ENCODE data around the gene IFNG. TPM values are rescaled to one million over a fixed set of nuclear protein-coding genes. Genes with fewer than 3 reads are reported as not detected.
"Not testable (repeated sequence)": the region's sequence is repeated elsewhere in the genome, so short reads cannot be mapped to it uniquely, and the experiment has no call there.

Gene IFNG
- 46.0 and 46.3 TPM in 2 replicates for total RNA-seq

GRCh38 chr12:68159681-68160304, at the start of gene IFNG:
Gene IFNG, minus strand, starts transcription at chr12:68159740. Its CDS starts 125 bp downstream, at chr12:68159615.
- Mint-ChIP-seq H3K4me1 (ENCODE audit: low read depth) (peaks cover 41% of the 10 kb centered on the region), H3K9me3 (no peaks in the 10 kb centered on the region), H3K36me3 (ENCODE audit: low read depth) (no peaks in the 10 kb centered on the region), H3K4me3 (ENCODE audit: low read depth) (peak within 1 kb of the TSS; percentile 49), H3K27ac (no peak within 1 kb of the TSS), H3K27me3 (ENCODE audit: low read depth) (no peaks in the 10 kb centered on the region)
- DNase-seq (ENCODE audit: low spot score), result no peak
- intact Hi-C loops (cut with micrococcal nuclease), result loop anchor here (5.0 to 10.0 kb wide), 2 partner anchors 43 to 805 kb away; no protein-coding TSS in a partner anchor

DNA sequence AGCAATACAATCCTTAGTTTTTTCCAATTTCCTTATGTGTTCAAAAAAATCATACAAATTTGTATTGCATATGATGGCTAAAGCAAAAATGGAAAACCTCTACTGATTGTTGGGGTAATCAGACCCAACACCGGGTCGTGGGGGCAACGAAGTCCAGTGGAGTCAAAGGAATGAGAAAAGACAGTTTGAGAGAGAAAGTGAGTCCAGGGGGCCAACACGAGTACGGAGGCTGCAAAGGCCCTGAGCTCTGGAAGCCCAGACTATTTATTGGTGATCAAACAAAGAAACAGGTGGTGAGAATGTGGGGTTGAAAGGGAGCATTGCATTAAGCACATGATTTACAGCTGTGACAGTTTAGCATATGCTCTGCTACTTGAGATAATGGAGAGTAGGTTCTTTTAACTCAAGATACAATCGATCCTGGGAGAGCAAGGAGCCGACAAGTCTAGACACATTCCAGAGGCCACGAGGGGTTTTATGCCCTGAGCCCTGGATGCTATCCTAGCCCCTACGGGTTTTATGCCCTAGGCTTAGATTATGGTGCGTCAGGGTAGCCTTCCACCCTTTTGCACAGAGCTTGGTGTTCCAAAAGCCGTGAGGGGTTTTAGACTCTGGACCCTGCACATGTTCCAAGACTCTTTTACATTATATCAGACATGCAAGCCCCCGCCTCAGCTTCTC, 49.6 kb upstream of the IFNG start:
- DNase-seq (ENCODE audit: low spot score); H3K4me3 Mint-ChIP-seq (ENCODE audit: low read depth); H3K27ac Mint-ChIP-seq; intact Hi-C loops (cut with micrococcal nuclease); H3K9me3 Mint-ChIP-seq; H3K36me3 Mint-ChIP-seq (ENCODE audit: low read depth): not testable (repeated sequence)
- Mint-ChIP-seq H3K4me1 (ENCODE audit: low read depth) (peaks cover 11% of the 10 kb centered on the region), H3K27me3 (ENCODE audit: low read depth) (peaks cover 72% of the 10 kb centered on the region)

DNA sequence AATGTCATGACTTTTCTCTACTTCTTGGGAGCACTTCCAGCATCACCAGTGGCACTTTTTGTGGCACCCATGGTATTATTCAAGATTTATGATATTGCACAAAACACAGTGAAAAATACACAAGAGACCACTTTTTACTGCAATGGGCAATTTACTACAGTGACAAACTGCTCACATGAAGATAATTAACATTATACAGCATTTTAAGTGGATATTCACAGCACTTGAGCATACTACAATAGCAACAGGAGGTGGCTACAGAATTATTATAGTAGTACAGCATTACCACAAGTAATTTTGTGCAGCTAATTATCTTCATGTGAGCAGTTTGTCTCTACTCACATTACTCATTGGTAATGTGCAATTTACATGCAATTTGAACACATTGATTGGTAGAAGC, 47.7 kb upstream of the IFNG start:
- no peak overlapping the region for H3K4me3 Mint-ChIP-seq (ENCODE audit: low read depth)
- DNase-seq (ENCODE audit: low spot score), result no peak
- intact Hi-C loops (cut with micrococcal nuclease), result no loop called here
- no peaks in the 10 kb centered on the region for H3K9me3 Mint-ChIP-seq
- no peaks in the 10 kb centered on the region for H3K36me3 Mint-ChIP-seq (ENCODE audit: low read depth)
- H3K27me3 Mint-ChIP-seq (ENCODE audit: low read depth), result peaks cover 63% of the 10 kb centered on the region
- H3K4me1 Mint-ChIP-seq (ENCODE audit: low read depth), result peaks cover 26% of the 10 kb centered on the region
- no peak overlapping the region for H3K27ac Mint-ChIP-seq

GRCh38 chr12:68206446-68206845, 46.9 kb upstream of the IFNG start:
- intact Hi-C loops (cut with micrococcal nuclease), result no loop called here
- DNase-seq (ENCODE audit: low spot score), result no peak
- no peaks in the 10 kb centered on the region for H3K36me3 Mint-ChIP-seq (ENCODE audit: low read depth)
- H3K4me1 Mint-ChIP-seq (ENCODE audit: low read depth), result peaks cover 22% of the 10 kb centered on the region
- H3K4me3 Mint-ChIP-seq (ENCODE audit: low read depth), result no peak overlapping the region
- peaks cover 55% of the 10 kb centered on the region for H3K27me3 Mint-ChIP-seq (ENCODE audit: low read depth)
- H3K27ac Mint-ChIP-seq, result no peak overlapping the region
- H3K9me3 Mint-ChIP-seq, result no peaks in the 10 kb centered on the region

- Mint-ChIP-seq H3K4me1 (ENCODE audit: low read depth) (peaks cover 40% of the 10 kb centered on the region), H3K27me3 (ENCODE audit: low read depth) (peaks cover 50% of the 10 kb centered on the region), H3K4me3 (ENCODE audit: low read depth) (no peak overlapping the region), H3K9me3 (no peaks in the 10 kb centered on the region), H3K27ac (no peak overlapping the region), H3K36me3 (ENCODE audit: low read depth) (no peaks in the 10 kb centered on the region)
- no peak for DNase-seq (ENCODE audit: low spot score)
- intact Hi-C loops (cut with micrococcal nuclease), result loop anchor here (1.0 to 5.0 kb wide), 3 partner anchors 46 to 161 kb away; partner anchors contain the start of gene IFNG
These were observed 43.9 kb upstream of the IFNG start for GRCh38 chr12:68203460-68203875.

DNA sequence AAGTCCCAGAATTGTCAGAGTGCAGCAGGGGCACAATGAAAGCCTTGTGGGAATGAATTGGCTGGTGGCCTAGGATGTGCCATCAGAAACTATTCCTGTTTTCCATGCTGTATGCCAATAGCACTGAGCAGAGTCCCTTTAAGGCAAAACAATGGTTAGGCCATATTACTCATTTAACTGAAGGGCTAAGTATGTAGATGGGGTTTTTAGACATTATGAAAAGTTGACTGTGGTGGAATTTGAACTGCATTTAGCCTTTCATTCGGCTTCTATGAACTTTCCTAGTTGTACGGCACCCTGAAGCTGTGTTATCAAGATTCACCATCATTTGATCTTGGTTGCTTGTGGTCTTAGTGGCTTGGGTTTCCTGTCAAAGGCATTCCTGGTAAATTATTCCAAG, 41.3 kb upstream of the IFNG start:
- H3K4me1 Mint-ChIP-seq (ENCODE audit: low read depth), result peaks cover 42% of the 10 kb centered on the region
- H3K27ac Mint-ChIP-seq, result no peak overlapping the region
- H3K36me3 Mint-ChIP-seq (ENCODE audit: low read depth), result no peaks in the 10 kb centered on the region
- intact Hi-C loops (cut with micrococcal nuclease), result loop anchor here (5.0 kb wide), 2 partner anchors 44 to 159 kb away; partner anchors contain the start of gene IFNG
- no peaks in the 10 kb centered on the region for H3K9me3 Mint-ChIP-seq
- peaks cover 44% of the 10 kb centered on the region for H3K27me3 Mint-ChIP-seq (ENCODE audit: low read depth)
- no peak for DNase-seq (ENCODE audit: low spot score)
- no peak overlapping the region for H3K4me3 Mint-ChIP-seq (ENCODE audit: low read depth)

GRCh38 chr12:68199127-68199526, 39.6 kb upstream of the IFNG start:
- no peaks in the 10 kb centered on the region for H3K9me3 Mint-ChIP-seq
- H3K36me3 Mint-ChIP-seq (ENCODE audit: low read depth), result no peaks in the 10 kb centered on the region
- H3K27me3 Mint-ChIP-seq (ENCODE audit: low read depth), result peaks cover 42% of the 10 kb centered on the region
- intact Hi-C loops (cut with micrococcal nuclease), result no loop called here
- DNase-seq (ENCODE audit: low spot score), result no peak
- peaks cover 42% of the 10 kb centered on the region for H3K4me1 Mint-ChIP-seq (ENCODE audit: low read depth)
- no peak overlapping the region for H3K4me3 Mint-ChIP-seq (ENCODE audit: low read depth)
- H3K27ac Mint-ChIP-seq, result peak overlapping the region; percentile 54

GRCh38 chr12:68198507-68199086, 39.1 kb upstream of the IFNG start:
- Mint-ChIP-seq H3K4me3 (ENCODE audit: low read depth) (no peak overlapping the region), H3K9me3 (no peaks in the 10 kb centered on the region), H3K36me3 (ENCODE audit: low read depth) (no peaks in the 10 kb centered on the region), H3K27ac (peak overlapping the region; percentile 54), H3K4me1 (ENCODE audit: low read depth) (peaks cover 40% of the 10 kb centered on the region), H3K27me3 (ENCODE audit: low read depth) (peaks cover 43% of the 10 kb centered on the region)
- intact Hi-C loops (cut with micrococcal nuclease), result no loop called here
- DNase-seq (ENCODE audit: low spot score), result no peak

- peaks cover 16% of the 10 kb centered on the region for H3K4me1 Mint-ChIP-seq (ENCODE audit: low read depth)
- H3K9me3 Mint-ChIP-seq, result no peaks in the 10 kb centered on the region
- H3K27me3 Mint-ChIP-seq (ENCODE audit: low read depth), result peaks cover 53% of the 10 kb centered on the region
- no peaks in the 10 kb centered on the region for H3K36me3 Mint-ChIP-seq (ENCODE audit: low read depth)
- DNase-seq (ENCODE audit: low spot score), result no peak
- intact Hi-C loops (cut with micrococcal nuclease), result no loop called here
- peak overlapping the region; percentile 36 for H3K27ac Mint-ChIP-seq
- no peak overlapping the region for H3K4me3 Mint-ChIP-seq (ENCODE audit: low read depth)
These were observed 30.8 kb upstream of the IFNG start for GRCh38 chr12:68190301-68190700.

GRCh38 chr12:68189821-68190242, 30.3 kb upstream of the IFNG start:
- no peak for DNase-seq (ENCODE audit: low spot score)
- H3K27ac Mint-ChIP-seq, result peak overlapping the region; percentile 56
- no peaks in the 10 kb centered on the region for H3K36me3 Mint-ChIP-seq (ENCODE audit: low read depth)
- H3K27me3 Mint-ChIP-seq (ENCODE audit: low read depth), result peaks cover 52% of the 10 kb centered on the region
- intact Hi-C loops (cut with micrococcal nuclease), result loop anchor here (1.0 to 10.0 kb wide), 3 partner anchors 51 to 385 kb away; no protein-coding TSS in a partner anchor
- H3K4me3 Mint-ChIP-seq (ENCODE audit: low read depth), result no peak overlapping the region
- H3K4me1 Mint-ChIP-seq (ENCODE audit: low read depth), result peaks cover 16% of the 10 kb centered on the region
- no peaks in the 10 kb centered on the region for H3K9me3 Mint-ChIP-seq

DNA sequence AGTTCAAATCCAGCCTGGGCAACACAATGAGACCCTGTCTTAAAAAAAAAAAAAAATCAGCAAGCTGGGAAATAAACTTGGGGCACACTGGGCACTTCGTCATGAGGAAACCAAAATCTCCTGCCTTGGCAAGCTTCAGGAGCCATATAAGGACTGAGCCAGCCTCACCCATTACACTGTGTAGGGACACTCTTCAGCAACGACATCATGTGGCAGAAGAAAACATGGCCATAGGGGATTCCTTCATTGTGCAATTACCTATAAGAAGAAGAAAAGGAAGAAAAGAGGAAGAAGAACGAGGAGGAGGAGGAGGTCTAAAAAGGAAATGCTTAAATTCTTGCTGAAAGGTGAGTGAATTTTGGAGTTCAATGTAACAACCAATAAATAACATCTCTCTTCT, 26.1 kb upstream of the IFNG start:
- DNase-seq (ENCODE audit: low spot score), result no peak
- peaks cover 44% of the 10 kb centered on the region for H3K27me3 Mint-ChIP-seq (ENCODE audit: low read depth)
- no peaks in the 10 kb centered on the region for H3K36me3 Mint-ChIP-seq (ENCODE audit: low read depth)
- no peaks in the 10 kb centered on the region for H3K9me3 Mint-ChIP-seq
- intact Hi-C loops (cut with micrococcal nuclease), result loop anchor here (10.0 kb wide), 1 partner anchor 381 kb away; no protein-coding TSS in a partner anchor
- H3K4me1 Mint-ChIP-seq (ENCODE audit: low read depth), result peaks cover 28% of the 10 kb centered on the region
- H3K4me3 Mint-ChIP-seq (ENCODE audit: low read depth), result no peak overlapping the region
- no peak overlapping the region for H3K27ac Mint-ChIP-seq

DNA sequence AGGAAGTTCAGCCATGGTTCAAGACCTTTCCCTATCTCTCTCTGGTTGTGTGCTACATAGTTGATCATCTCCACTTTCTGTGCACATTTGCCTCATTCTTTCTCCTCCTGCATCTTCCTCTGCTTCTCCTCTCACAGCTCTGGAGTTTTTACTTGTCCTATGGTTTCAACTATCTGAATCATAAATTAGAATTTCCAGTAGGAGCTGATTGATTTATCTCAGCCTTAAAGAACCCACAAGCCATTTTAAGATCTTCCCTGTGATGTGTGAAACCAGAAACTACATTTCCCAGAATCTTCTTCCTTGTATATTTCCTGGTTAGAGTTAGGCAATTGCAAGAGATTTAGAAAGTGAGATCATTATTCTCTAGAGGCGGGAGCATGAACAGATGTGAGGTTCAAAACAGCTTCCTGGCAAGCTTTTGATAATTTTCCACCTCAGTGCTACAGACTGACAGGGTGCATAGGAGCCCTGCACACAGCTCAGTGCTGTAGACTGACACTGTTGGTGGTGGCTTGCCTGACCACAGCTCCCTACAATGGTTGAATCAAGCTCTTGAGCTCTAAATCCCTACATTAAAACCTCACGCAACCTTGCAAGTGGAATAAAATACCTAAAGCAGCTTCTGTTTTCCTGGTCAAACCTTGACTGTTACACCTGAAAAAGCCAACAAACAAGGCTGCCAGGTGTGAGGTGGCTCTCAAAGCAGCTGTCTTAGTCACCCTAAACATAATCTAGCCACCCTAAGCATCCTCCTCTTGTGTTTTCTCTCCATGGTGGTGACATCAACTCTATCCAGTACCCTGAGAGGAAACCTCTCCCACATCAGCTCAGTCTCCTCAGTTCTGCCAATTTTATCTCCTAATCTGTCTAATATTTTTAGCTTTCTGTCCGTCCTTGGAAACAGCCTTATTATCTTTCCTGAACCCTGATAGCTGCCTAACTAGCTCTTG, 21.5 kb upstream of the IFNG start:
- intact Hi-C loops (cut with micrococcal nuclease), result loop anchor here (1.0 to 10.0 kb wide), 3 partner anchors 60 to 484 kb away; no protein-coding TSS in a partner anchor
- peaks cover 31% of the 10 kb centered on the region for H3K27me3 Mint-ChIP-seq (ENCODE audit: low read depth)

More for the DNA sequence above, 21.5 kb upstream of the IFNG start:
- H3K27ac Mint-ChIP-seq, result peak overlapping the region; percentile 61
- no peaks in the 10 kb centered on the region for H3K36me3 Mint-ChIP-seq (ENCODE audit: low read depth)
- no peak overlapping the region for H3K4me3 Mint-ChIP-seq (ENCODE audit: low read depth)
- no peaks in the 10 kb centered on the region for H3K9me3 Mint-ChIP-seq
- DNase-seq (ENCODE audit: low spot score), result peak; percentile 34
- H3K4me1 Mint-ChIP-seq (ENCODE audit: low read depth), result peaks cover 38% of the 10 kb centered on the region

Measured in activated T-helper 2 cell treated with anti-CD3 and anti-CD28 coated beads, Interferon-gamma antibody, Interleukin-2, Interleukin-4, amounts not matched to agents 10 μg/mL and 5 μg/mL and 100 μg/mL, durations not matched to agents 14 hours and 24 hours and 36 hours (primary cell).